ENCODE results near the gene CDH13. TPM values are rescaled to one million over a fixed set of nuclear protein-coding genes. Genes with fewer than 3 reads are reported as not detected.

The CDH13 gene
- total RNA-seq, 1 donor from 2014 or later = 20.9 TPM

GRCh38 chr16:82675300-82675699 lies 48.5 kb downstream of the CDH13 start:
- Histone ChIP-seq H3K4me1 (ENCODE audit: control insufficient read depth in 3 of 3, insufficient read depth in 3 of 3, low read length in 3 of 3) (peaks cover 0 to 7% (median 0%) of the 10 kb centered on the region in 3 donors), H3K36me3 (ENCODE audit: control insufficient read depth in 3 of 3, insufficient read depth in 3 of 3, low read length in 3 of 3) (no peaks in the 10 kb centered on the region), H3K9me3 (ENCODE audit: control insufficient read depth in 3 of 3, low read length in 3 of 3) (no peaks in the 10 kb centered on the region)

GRCh38 chr16:82681592-82681991 lies 54.8 kb downstream of the CDH13 start:
- Histone ChIP-seq H3K9ac (ENCODE audit: low read depth in 1 of 3, low read length in 3 of 3) (no peak overlapping the region), H3K27me3 (ENCODE audit: control insufficient read depth in 3 of 3, insufficient read depth in 3 of 3, low read length in 3 of 3) (no peaks in the 10 kb centered on the region), H3K4me3 (ENCODE audit: low read length in 3 of 3) (no peak overlapping the region), H3K4me1 (ENCODE audit: control insufficient read depth in 3 of 3, insufficient read depth in 3 of 3, low read length in 3 of 3) (peaks cover 0 to 7% (median 0%) of the 10 kb centered on the region in 3 donors), H3K27ac (ENCODE audit: low read depth, low read length) (no peak overlapping the region), H3K36me3 (ENCODE audit: control insufficient read depth in 3 of 3, insufficient read depth in 3 of 3, low read length in 3 of 3) (no peaks in the 10 kb centered on the region), H3K9me3 (ENCODE audit: control insufficient read depth in 3 of 3, low read length in 3 of 3) (no peaks in the 10 kb centered on the region)

More at GRCh38 chr16:82675300-82675699, 48.5 kb downstream of the CDH13 start:
- H3K27ac ChIP-seq (ENCODE audit: low read depth, low read length) = no peak overlapping the region
- H3K4me3 ChIP-seq (ENCODE audit: low read length in 3 of 3) = no peak overlapping the region
- no peak overlapping the region for H3K9ac ChIP-seq (ENCODE audit: low read depth in 1 of 3, low read length in 3 of 3)
- no peaks in the 10 kb centered on the region for H3K27me3 ChIP-seq (ENCODE audit: control insufficient read depth in 3 of 3, insufficient read depth in 3 of 3, low read length in 3 of 3)

GRCh38 chr16:82682767-82683166 lies 56.0 kb downstream of the CDH13 start:
- Histone ChIP-seq H3K27ac (ENCODE audit: low read depth, low read length) (no peak overlapping the region), H3K4me1 (ENCODE audit: control insufficient read depth in 3 of 3, insufficient read depth in 3 of 3, low read length in 3 of 3) (peaks cover 0 to 10% (median 0%) of the 10 kb centered on the region in 3 donors), H3K27me3 (ENCODE audit: control insufficient read depth in 3 of 3, insufficient read depth in 3 of 3, low read length in 3 of 3) (no peaks in the 10 kb centered on the region), H3K9me3 (ENCODE audit: control insufficient read depth in 3 of 3, low read length in 3 of 3) (no peaks in the 10 kb centered on the region), H3K4me3 (ENCODE audit: low read length in 3 of 3) (no peak overlapping the region), H3K36me3 (ENCODE audit: control insufficient read depth in 3 of 3, insufficient read depth in 3 of 3, low read length in 3 of 3) (no peaks in the 10 kb centered on the region), H3K9ac (ENCODE audit: low read depth in 1 of 3, low read length in 3 of 3) (no peak overlapping the region)

- peaks cover 0 to 10% (median 0%) of the 10 kb centered on the region in 3 donors for H3K4me1 ChIP-seq (ENCODE audit: control insufficient read depth in 3 of 3, insufficient read depth in 3 of 3, low read length in 3 of 3)
- no peak overlapping the region for H3K27ac ChIP-seq (ENCODE audit: low read depth, low read length)
- H3K4me3 ChIP-seq (ENCODE audit: low read length in 3 of 3) = no peak overlapping the region
- no peaks in the 10 kb centered on the region for H3K9me3 ChIP-seq (ENCODE audit: control insufficient read depth in 3 of 3, low read length in 3 of 3)
- no peak overlapping the region for H3K9ac ChIP-seq (ENCODE audit: low read depth in 1 of 3, low read length in 3 of 3)
- no peaks in the 10 kb centered on the region for H3K36me3 ChIP-seq (ENCODE audit: control insufficient read depth in 3 of 3, insufficient read depth in 3 of 3, low read length in 3 of 3)
- no peaks in the 10 kb centered on the region for H3K27me3 ChIP-seq (ENCODE audit: control insufficient read depth in 3 of 3, insufficient read depth in 3 of 3, low read length in 3 of 3)
These were observed 57.5 kb downstream of the CDH13 start for GRCh38 chr16:82684256-82684655.

- no peaks in the 10 kb centered on the region for H3K36me3 ChIP-seq (ENCODE audit: control insufficient read depth in 3 of 3, insufficient read depth in 3 of 3, low read length in 3 of 3)
- no peak overlapping the region for H3K4me3 ChIP-seq (ENCODE audit: low read length in 3 of 3)
- H3K4me1 ChIP-seq (ENCODE audit: control insufficient read depth in 3 of 3, insufficient read depth in 3 of 3, low read length in 3 of 3) = peaks cover 0 to 9% (median 0%) of the 10 kb centered on the region in 3 donors
- H3K27ac ChIP-seq (ENCODE audit: low read depth, low read length) = no peak overlapping the region
- no peak overlapping the region for H3K9ac ChIP-seq (ENCODE audit: low read depth in 1 of 3, low read length in 3 of 3)
- H3K27me3 ChIP-seq (ENCODE audit: control insufficient read depth in 3 of 3, insufficient read depth in 3 of 3, low read length in 3 of 3) = no peaks in the 10 kb centered on the region
- H3K9me3 ChIP-seq (ENCODE audit: control insufficient read depth in 3 of 3, low read length in 3 of 3) = no peaks in the 10 kb centered on the region
These were observed 58.8 kb downstream of the CDH13 start for GRCh38 chr16:82685526-82685925.

GRCh38 chr16:82694239-82694874 lies 67.6 kb downstream of the CDH13 start:
- no peaks in the 10 kb centered on the region for H3K36me3 ChIP-seq (ENCODE audit: control insufficient read depth in 3 of 3, insufficient read depth in 3 of 3, low read length in 3 of 3)
- no peaks in the 10 kb centered on the region for H3K27me3 ChIP-seq (ENCODE audit: control insufficient read depth in 3 of 3, insufficient read depth in 3 of 3, low read length in 3 of 3)
- no peak overlapping the region for H3K4me3 ChIP-seq (ENCODE audit: low read length in 3 of 3)
- H3K9me3 ChIP-seq (ENCODE audit: control insufficient read depth in 3 of 3, low read length in 3 of 3) = no peaks in the 10 kb centered on the region
- H3K9ac ChIP-seq (ENCODE audit: low read depth in 1 of 3, low read length in 3 of 3) = no peak overlapping the region
- H3K4me1 ChIP-seq (ENCODE audit: control insufficient read depth in 3 of 3, insufficient read depth in 3 of 3, low read length in 3 of 3) = peaks cover 13 to 14% (median 13%) of the 10 kb centered on the region in 3 donors
- H3K27ac ChIP-seq (ENCODE audit: low read depth, low read length) = no peak overlapping the region

GRCh38 chr16:82695806-82696205 lies 69.0 kb downstream of the CDH13 start:
- no peaks in the 10 kb centered on the region for H3K9me3 ChIP-seq (ENCODE audit: control insufficient read depth in 3 of 3, low read length in 3 of 3)
- H3K4me3 ChIP-seq (ENCODE audit: low read length in 3 of 3) = no peak overlapping the region
- H3K9ac ChIP-seq (ENCODE audit: low read depth in 1 of 3, low read length in 3 of 3) = no peak overlapping the region
- H3K27me3 ChIP-seq (ENCODE audit: control insufficient read depth in 3 of 3, insufficient read depth in 3 of 3, low read length in 3 of 3) = no peaks in the 10 kb centered on the region
- H3K27ac ChIP-seq (ENCODE audit: low read depth, low read length) = no peak overlapping the region
- peaks cover 20 to 26% (median 24%) of the 10 kb centered on the region in 3 donors for H3K4me1 ChIP-seq (ENCODE audit: control insufficient read depth in 3 of 3, insufficient read depth in 3 of 3, low read length in 3 of 3)
- no peaks in the 10 kb centered on the region for H3K36me3 ChIP-seq (ENCODE audit: control insufficient read depth in 3 of 3, insufficient read depth in 3 of 3, low read length in 3 of 3)

GRCh38 chr16:82699260-82699659 lies 72.5 kb downstream of the CDH13 start:
- Histone ChIP-seq H3K36me3 (ENCODE audit: control insufficient read depth in 3 of 3, insufficient read depth in 3 of 3, low read length in 3 of 3) (no peaks in the 10 kb centered on the region), H3K9ac (ENCODE audit: low read depth in 1 of 3, low read length in 3 of 3) (no peak overlapping the region), H3K4me1 (ENCODE audit: control insufficient read depth in 3 of 3, insufficient read depth in 3 of 3, low read length in 3 of 3) (peaks cover 26 to 50% (median 28%) of the 10 kb centered on the region in 3 donors), H3K27ac (ENCODE audit: low read depth, low read length) (peak overlapping the region; percentile 28), H3K9me3 (ENCODE audit: control insufficient read depth in 3 of 3, low read length in 3 of 3) (no peaks in the 10 kb centered on the region), H3K4me3 (ENCODE audit: low read length in 3 of 3) (peak overlapping the region in 1 of 3 donors; percentile 2), H3K27me3 (ENCODE audit: control insufficient read depth in 3 of 3, insufficient read depth in 3 of 3, low read length in 3 of 3) (no peaks in the 10 kb centered on the region)

GRCh38 chr16:82699711-82700495 lies 73.1 kb downstream of the CDH13 start:
- Histone ChIP-seq H3K4me3 (ENCODE audit: low read length in 3 of 3) (no peak overlapping the region), H3K36me3 (ENCODE audit: control insufficient read depth in 3 of 3, insufficient read depth in 3 of 3, low read length in 3 of 3) (no peaks in the 10 kb centered on the region), H3K4me1 (ENCODE audit: control insufficient read depth in 3 of 3, insufficient read depth in 3 of 3, low read length in 3 of 3) (peaks cover 26 to 50% (median 28%) of the 10 kb centered on the region in 3 donors), H3K9me3 (ENCODE audit: control insufficient read depth in 3 of 3, low read length in 3 of 3) (no peaks in the 10 kb centered on the region), H3K27me3 (ENCODE audit: control insufficient read depth in 3 of 3, insufficient read depth in 3 of 3, low read length in 3 of 3) (no peaks in the 10 kb centered on the region), H3K27ac (ENCODE audit: low read depth, low read length) (peak overlapping the region; percentile 28), H3K9ac (ENCODE audit: low read depth in 1 of 3, low read length in 3 of 3) (no peak overlapping the region)

All from skeletal muscle tissue (tissue), 4 donors.